SU-DHL-6 (cell line): Measurements from ENCODE around the gene SUSD6.

Experiments used
- H2AFZ ChIP-seq: fragments of 200-600 bp; sonication (generic); 2 replicates; pipeline ENCODE4 v1.6.1; 2014; ENCODE audit warnings: low read depth, mild to moderate bottlenecking, moderate library complexity, mixed read lengths, antibody characterized with exemption, low read length; ENCODE audit not compliant: severe bottlenecking
- H3F3A ChIP-seq: fragments of 200-600 bp; shearing (Covaris generic); 2 replicates; pipeline ENCODE4 v1.6.0; 2016; ENCODE audit warnings: antibody characterized with exemption, mild to moderate bottlenecking; ENCODE audit not compliant: insufficient read depth
- H3K27ac ChIP-seq: fragments of 200-600 bp; sonication (generic); 2 replicates; pipeline ENCODE4 v1.5.1; 2016; ENCODE audit warnings: low read depth, mild to moderate bottlenecking, low read length, moderate library complexity, mixed read lengths
- H3K27me3 ChIP-seq: fragments of 200-600 bp; sonication (generic), shearing (Covaris generic); 2 replicates; pipeline ENCODE4 v1.6.0; 2014; ENCODE audit warnings: mild to moderate bottlenecking, low read length
- H3K36me3 ChIP-seq: fragments of 200-600 bp; sonication (generic); 2 replicates; pipeline ENCODE4 v1.6.1; 2014; ENCODE audit warnings: mild to moderate bottlenecking, low read length, mixed read lengths
- H3K4me2 ChIP-seq: fragments of 300-600, 200-600 bp; shearing (Covaris generic), sonication (generic); 2 replicates; pipeline ENCODE4 v1.6.0; 2014; ENCODE audit warnings: low read length, low read depth, mild to moderate bottlenecking; ENCODE audit not compliant: poor library complexity, severe bottlenecking
- H3K4me3 ChIP-seq: fragments of 200-600 bp; sonication (generic); 2 replicates; pipeline ENCODE4 v1.5.1; 2014; ENCODE audit warnings: antibody characterized with exemption, low read length, mild to moderate bottlenecking, mixed read lengths; ENCODE audit not compliant: insufficient read depth, poor library complexity, severe bottlenecking
- H3K79me2 ChIP-seq: fragments of 200-600 bp; sonication (generic); 2 replicates; pipeline ENCODE4 v1.6.1; 2014; ENCODE audit warnings: mild to moderate bottlenecking, low read length, moderate library complexity; ENCODE audit not compliant: insufficient read depth
- H3K9ac ChIP-seq: fragments of 200-600 bp; sonication (generic); 2 replicates; pipeline ENCODE4 v1.7.0; 2014; ENCODE audit warnings: mild to moderate bottlenecking, low read length
- H3K9me2 ChIP-seq: fragments of 200-600 bp; sonication (generic); replicated peaks from 2 replicates; pipeline ENCODE4 v1.6.1; 2014; ENCODE audit warnings: low read length; ENCODE audit not compliant: insufficient read depth
- H3K9me3 ChIP-seq: fragments of 200-600 bp; sonication (generic); 2 replicates; pipeline ENCODE4 v1.6.1; 2014; ENCODE audit warnings: low read length, mixed read lengths; ENCODE audit not compliant: insufficient read depth
- H4K20me1 ChIP-seq: fragments of 200-600 bp; sonication (generic); 2 replicates; pipeline ENCODE4 v1.6.1; 2014; ENCODE audit warnings: low read depth, mild to moderate bottlenecking, antibody characterized with exemption, low read length, moderate library complexity, mixed read lengths
- CTCF ChIP-seq: fragments of 200-600 bp; sonication (generic); IDR thresholded peaks from one replicate; pipeline ENCODE4 v1.5.1; 2017; ENCODE audit warnings: antibody characterized with exemption, mild to moderate bottlenecking, low read length, moderate library complexity; ENCODE audit not compliant: insufficient read depth, poor library complexity, severe bottlenecking
- EZH2phosphoT487 ChIP-seq: fragments of 200-600 bp; sonication (generic), shearing (Covaris generic); conservative IDR thresholded peaks from 2 replicates; pipeline ENCODE4 v1.6.1; 2018; ENCODE audit warnings: mild to moderate bottlenecking, antibody characterized with exemption, low read length, moderate library complexity, mixed read lengths

The SUSD6 gene

GRCh38 chr14:69682136-69682535, 70.7 kb downstream of the SUSD6 start:
- no peak overlapping the region for H3K4me3 ChIP-seq

DNA sequence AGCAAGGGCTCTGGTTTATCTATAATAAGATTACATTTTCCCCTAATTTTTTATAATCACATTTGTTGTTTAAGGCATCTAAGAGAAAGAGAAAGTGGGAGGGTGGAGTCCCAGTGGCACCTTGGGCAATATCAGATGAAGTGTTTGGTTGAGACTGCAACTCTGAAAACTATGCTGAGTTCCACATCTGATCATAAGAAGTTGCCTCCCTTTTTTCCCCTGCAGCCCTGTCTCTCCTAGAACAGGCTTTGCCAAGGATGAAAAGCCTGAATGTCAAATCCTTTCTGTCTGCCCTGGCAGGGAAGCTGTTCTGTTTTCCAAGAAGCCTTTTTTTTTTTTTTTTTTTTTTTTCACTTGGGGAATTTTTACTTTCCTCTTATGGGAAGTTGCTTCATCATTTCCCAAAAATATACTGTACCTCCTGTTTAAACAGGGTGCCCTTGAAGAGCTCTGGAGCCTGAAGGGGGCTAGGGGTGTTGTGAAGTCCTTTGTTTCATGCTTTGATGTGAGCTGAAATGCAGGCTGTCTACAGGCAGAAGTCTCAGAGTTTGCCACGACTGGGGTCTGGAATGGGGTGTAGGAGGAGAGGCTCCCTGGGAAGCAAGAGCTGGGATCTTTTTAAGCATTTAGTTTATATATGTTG, 71.3 kb downstream of the SUSD6 start:
- no peak overlapping the region for H3K27ac ChIP-seq
- no peak overlapping the region for H3K9ac ChIP-seq
- H3K4me3 ChIP-seq: no peak overlapping the region
- H3K4me2 ChIP-seq: no peak overlapping the region
- no peaks in the 10 kb centered on the region for H3K9me3 ChIP-seq
- H2AFZ ChIP-seq: no peak overlapping the region
- H4K20me1 ChIP-seq: peaks cover 18% of the 10 kb centered on the region; the same call in 1 of the 2 replicates
- no peak for TF ChIP-seq EZH2phosphoT487
- TF ChIP-seq CTCF: no peak
- H3K27me3 ChIP-seq: no peaks in the 10 kb centered on the region
- H3K9me2 ChIP-seq: no peaks in the 10 kb centered on the region
- H3F3A ChIP-seq: no peaks in the 10 kb centered on the region
- H3K79me2 ChIP-seq: peaks cover 97% of the 10 kb centered on the region
- no peaks in the 10 kb centered on the region for H3K36me3 ChIP-seq

More at GRCh38 chr14:69682136-69682535, 70.7 kb downstream of the SUSD6 start:
- Histone ChIP-seq H2AFZ (no peak overlapping the region), H3K27ac (no peak overlapping the region), H3F3A (no peaks in the 10 kb centered on the region), H3K36me3 (no peaks in the 10 kb centered on the region), H4K20me1 (peaks cover 18% of the 10 kb centered on the region; the same call in 1 of the 2 replicates), H3K9me2 (no peaks in the 10 kb centered on the region), H3K27me3 (no peaks in the 10 kb centered on the region), H3K79me2 (peaks cover 97% of the 10 kb centered on the region), H3K9ac (no peak overlapping the region), H3K4me2 (no peak overlapping the region), H3K9me3 (no peaks in the 10 kb centered on the region)
- TF ChIP-seq CTCF: no peak
- TF ChIP-seq EZH2phosphoT487: no peak

- no peak for TF ChIP-seq EZH2phosphoT487
- no peak for TF ChIP-seq CTCF
- H3K9me3 ChIP-seq: no peaks in the 10 kb centered on the region
- peaks cover 99% of the 10 kb centered on the region for H3K79me2 ChIP-seq
- H2AFZ ChIP-seq: no peak overlapping the region
- H3K4me2 ChIP-seq: no peak overlapping the region
- no peaks in the 10 kb centered on the region for H3K9me2 ChIP-seq
- H3F3A ChIP-seq: no peaks in the 10 kb centered on the region
- H3K27me3 ChIP-seq: no peaks in the 10 kb centered on the region
- H4K20me1 ChIP-seq: peaks cover 14% of the 10 kb centered on the region; the same call in 1 of the 2 replicates
- H3K4me3 ChIP-seq: no peak overlapping the region
- no peak overlapping the region for H3K9ac ChIP-seq
- H3K36me3 ChIP-seq: no peaks in the 10 kb centered on the region
- H3K27ac ChIP-seq: no peak overlapping the region
Measured at GRCh38 chr14:69683971-69684370, 72.6 kb downstream of the SUSD6 start.
